GM19238 (cell line): ENCODE measurements around the gene ADCY5.

Source experiments
- DNase-seq: peaks from one replicate; pipeline ENCODE4 v3.0.0; 2011; ENCODE audit warnings: low spot score; ENCODE audit not compliant: insufficient read length

ADCY5 gene

DNA sequence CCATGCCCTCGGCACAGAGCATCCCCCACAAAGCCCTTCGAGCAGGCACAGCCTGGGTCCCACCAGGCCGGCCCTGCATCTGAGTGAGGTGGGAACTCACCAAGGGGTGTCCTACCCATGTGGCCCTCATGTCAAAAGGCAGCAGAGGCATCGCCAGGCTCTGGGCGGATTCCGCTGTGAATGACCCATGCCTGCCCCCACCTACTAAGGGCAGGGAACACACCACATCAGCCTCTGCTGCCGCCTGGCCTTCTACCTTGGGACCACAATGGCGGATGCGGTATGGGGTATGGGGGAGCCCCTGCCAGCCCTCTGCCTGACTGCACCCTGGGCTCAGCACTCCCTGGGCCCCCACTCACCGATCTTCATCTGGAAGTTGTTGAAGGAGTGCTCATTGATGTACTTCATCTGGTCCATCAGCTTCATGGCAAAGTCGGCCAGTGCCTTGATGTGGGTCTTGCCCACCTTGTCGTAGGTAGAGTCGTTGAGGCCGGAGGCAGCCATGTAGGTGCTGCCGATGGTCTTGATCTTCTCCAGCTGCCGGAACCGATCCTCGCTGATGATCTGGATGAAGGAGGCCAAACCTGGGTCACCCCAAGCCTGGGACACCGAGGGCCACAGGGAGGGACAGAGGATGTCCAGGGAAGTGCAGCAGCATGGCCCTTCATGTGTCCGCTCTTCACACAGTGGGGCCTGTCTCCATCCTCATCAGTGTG lies 159.3 kb downstream of the ADCY5 start:
- no peak for DNase-seq

DNA sequence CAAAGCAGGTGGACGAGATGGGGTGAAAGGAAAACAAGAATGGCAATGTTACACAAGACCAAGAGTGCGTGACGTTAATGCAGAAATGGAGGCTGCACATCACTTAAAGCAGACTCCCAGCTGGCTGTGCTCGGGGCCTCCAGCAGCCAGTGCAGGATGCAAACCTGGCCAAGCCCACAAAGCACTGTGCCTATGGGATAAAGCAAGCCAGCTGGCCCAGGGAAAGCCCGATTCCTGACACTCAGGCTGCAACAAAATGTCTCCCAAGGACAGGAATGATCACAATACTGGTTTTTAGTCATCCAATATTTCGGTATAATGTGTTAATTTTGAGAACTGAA lies 161.0 kb downstream of the ADCY5 start:
- no peak for DNase-seq

DNA sequence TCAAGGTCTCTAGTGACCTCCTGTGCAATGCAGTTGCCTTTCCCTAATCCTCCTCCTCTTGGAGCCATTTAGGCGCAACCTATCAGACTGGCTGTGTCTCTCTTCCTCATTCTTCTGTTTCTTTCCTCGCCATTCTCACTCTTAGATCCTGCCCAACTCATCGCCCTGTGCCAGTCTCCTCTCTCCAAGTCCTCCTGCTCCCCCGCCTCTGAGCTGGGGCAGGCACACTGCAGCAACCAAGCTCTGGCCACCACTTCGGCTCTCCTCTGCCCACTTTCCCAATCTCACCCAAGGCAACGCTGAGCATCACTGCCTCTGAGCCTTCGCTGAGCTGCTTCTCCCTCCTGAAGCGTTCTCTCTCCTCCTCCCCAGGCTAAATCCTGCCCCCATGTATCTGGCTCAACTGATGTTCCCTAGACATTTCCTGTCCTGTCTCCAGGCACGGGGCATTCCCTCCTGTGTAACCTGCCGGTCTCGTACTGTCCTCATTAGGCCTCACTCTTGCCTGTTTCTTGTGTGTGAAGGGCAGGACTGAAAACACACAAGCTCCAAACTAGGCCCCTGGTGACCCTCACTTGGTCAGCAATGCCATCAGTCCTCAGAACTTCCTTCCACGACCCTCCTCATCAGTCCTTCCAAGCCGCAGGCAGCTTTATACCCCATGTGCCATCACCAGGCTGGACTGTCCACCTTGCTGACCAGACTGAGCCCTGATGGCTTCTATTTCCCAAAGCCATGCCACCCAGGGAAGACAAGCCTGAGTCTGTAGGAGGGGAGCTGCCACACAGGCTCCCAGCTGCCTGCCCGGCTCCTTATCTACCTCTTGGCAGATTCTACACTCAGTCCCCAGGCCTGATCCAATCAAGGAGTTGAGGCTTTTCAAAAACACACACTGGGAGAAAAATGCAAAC lies 161.6 kb downstream of the ADCY5 start:
- DNase-seq = no peak

- DNase-seq = peak; percentile 70
Observed at GRCh38 chr3:123286308-123287023, 162.4 kb downstream of the ADCY5 start.

DNA sequence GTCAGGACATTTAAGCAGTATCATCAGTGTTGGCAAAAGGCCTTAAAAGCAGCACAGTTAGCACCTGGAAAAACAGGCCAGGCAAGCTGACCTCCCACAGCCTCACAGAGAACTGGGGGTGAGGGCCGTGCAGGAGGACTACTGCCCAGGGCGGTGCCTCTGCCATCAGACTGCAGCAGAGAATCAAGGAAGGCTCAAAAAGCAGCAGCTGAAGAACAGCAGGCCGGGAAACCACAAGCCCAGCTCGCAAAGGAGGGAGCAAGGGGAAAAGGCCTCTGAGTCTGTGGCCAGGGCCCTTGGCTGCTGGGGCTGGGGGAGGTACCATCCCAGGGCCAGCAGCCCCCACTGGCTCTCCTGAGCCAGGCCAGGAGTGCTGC lies 163.0 kb downstream of the ADCY5 start:
- no peak for DNase-seq

DNA sequence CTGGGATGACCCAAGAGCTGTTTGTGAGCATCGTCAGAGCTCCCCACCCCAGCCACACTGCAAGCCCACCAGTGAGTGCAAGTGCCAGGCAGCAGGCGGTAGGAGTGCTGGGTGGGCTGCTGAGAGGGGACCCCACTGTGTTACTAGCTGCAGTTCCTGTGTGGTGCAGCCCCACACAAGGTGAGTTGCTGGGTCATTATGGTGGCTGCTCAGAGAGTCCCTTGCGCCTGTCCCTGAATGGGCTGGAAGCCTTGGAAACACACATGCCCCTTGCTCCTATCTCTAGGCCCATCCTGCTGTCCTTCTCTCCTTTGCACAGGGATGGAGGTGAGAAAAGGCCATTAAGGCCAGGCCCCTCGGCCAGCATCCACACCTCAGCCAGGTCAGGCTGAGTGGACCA lies 163.4 kb downstream of the ADCY5 start:
- DNase-seq = no peak

GRCh38 chr3:123285066-123285465 lies 163.8 kb downstream of the ADCY5 start:
- DNase-seq = no peak

DNA sequence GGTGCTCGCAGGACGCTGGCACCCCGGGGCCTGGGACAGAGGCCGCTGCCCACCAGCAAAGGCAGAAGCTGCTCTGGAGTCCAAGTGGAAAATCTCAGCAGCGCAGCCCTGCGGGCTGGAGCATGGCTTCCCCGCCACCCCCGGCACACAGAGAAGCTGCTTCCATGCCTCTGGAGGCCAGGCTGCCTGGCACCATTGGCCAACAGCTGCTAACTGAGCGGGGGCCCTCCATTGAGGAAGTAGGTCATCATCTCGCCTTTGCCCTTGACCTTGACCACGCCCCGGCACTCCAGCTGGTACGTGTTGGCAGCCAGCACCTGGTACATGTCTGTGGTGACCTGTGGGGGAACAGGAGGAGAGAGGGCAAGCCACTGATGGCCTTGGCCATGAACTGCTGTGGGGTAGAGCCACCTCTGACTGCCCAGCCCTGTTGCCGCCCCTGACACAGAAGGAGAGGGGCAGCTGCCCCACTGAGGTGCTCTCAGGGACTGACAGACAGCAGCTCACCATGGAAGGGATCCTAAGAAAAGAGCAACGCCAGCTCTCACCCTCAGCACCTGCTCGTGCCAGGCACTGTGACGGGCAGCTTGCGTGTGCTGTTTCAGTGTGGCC lies 164.4 kb downstream of the ADCY5 start:
- no peak for DNase-seq

- DNase-seq = no peak
Observed at GRCh38 chr3:123283657-123284398, 165.1 kb downstream of the ADCY5 start.

DNA sequence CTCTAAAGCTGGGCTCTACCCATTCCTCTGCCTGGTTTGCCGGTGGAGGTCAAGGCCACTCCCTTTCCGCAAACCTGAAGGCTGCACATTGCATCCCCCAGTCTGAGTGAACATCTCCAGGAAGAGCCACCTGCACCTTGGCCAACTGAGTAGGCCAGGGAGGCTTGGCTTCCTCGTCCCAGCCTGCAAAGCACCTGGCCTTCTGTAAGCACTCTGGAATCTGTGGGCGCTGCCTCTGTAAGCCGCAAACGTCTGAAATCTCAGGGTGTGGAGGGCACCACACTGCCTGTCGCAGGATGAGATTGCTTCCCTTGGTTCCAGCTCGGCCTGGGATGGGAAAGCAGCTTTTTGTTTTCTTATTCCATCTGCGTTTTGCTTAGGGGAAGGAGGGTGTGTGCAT lies 165.8 kb downstream of the ADCY5 start:
- no peak for DNase-seq

GRCh38 chr3:123282461-123282860 lies 166.4 kb downstream of the ADCY5 start:
- no peak for DNase-seq

DNA sequence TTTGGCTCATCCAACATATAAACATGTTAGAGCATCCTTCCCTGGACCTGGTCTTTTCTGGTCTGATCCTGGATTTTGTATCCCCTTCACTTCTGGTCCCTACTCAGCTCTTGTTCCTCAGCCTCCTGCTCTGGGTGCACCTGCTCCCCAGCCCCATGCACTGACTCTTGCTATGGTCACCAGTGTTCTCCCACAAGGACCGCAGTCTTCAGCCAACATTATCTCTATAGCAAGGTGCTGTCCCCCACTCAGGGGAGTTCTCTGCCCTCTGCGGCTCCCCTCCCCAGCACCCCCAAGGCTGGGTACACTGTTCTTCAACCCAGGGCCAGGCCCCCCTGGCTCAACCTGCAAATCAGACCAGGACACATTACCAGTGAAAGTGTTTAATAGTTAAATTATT lies 167.0 kb downstream of the ADCY5 start:
- no peak for DNase-seq

GRCh38 chr3:123281406-123281805 lies 167.5 kb downstream of the ADCY5 start:
- DNase-seq = no peak

GRCh38 chr3:123279121-123279520 lies 169.8 kb downstream of the ADCY5 start:
- no peak for DNase-seq

DNA sequence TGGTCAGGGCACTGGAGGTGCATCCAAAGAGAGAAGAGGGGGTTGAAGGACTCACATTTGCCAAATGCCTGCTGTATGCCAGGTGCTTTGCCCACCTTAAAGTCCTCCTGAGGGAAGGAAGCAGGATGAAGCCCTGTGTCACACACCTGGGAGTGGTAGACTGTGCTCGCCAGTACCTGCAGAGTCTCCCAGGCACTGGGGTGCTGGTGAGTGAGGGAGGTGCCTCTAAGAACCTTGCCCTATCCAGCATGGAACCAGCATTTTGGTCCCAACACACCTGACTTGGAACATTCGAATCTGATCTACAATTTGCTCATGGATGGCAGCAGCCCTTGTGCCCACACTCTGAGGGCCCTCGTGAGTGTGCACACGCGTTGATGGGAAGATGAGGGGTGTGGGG lies 170.4 kb downstream of the ADCY5 start:
- no peak for DNase-seq

DNA sequence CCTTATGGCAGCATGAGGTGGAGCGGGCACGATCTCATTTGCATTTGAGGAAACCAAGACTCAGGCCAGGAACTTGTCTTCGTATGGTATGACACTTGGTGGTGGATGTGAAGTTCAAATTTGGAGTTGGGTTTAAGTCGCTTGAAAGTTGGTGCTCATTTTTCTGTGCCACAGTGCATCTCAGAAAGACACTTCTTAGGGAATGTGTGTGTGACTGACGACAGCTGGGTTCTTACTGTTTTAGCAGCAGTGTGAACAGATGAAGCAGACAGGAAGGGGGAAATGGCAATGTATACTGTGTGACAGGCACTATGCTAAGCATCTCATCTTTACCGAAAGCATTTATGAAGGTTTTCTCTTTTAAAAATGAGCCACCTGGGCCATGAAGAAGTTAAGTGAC lies 171.8 kb downstream of the ADCY5 start:
- DNase-seq = no peak

- DNase-seq = no peak
Observed at GRCh38 chr3:123276346-123277006, 172.4 kb downstream of the ADCY5 start.

DNA sequence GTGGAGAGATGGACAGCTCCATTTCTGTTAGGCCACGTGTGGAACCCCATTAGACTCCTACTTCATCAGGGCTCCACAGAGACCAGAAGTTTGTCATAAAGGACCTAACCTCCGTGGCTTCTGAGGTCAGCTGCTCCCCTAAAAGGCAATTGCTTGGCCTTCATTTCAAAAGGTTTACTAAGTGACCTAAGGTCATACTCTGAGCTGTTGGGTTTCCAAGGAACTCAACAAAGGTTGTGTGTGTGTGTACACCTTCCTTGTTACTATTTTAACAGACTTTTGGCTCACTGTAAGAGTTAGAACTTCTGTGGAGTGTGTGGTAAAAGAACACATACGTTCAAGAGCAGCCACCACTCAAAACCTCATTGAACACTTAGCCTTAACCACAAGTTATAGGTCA lies 173.2 kb downstream of the ADCY5 start:
- no peak for DNase-seq

DNA sequence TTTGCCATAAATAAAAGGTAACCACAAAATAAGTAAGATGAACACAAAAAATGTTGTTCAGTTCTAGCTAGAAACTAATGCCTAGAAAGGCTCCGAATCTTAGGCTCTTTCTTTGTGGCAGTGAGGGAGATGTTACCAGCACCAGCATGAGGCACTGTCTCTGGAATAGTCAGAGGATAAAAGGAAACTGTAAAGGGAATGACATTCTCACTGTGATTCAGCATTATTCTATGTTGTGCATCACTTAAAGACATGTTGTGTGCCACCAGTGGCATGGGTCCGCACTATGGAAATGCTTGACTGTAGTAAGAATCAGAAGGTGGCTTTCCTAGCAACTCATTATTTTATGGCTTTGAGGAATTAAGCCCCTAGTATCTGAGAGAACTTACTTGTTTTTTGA lies 176.3 kb downstream of the ADCY5 start:
- no peak for DNase-seq

- DNase-seq = no peak
Observed at GRCh38 chr3:123271466-123272159, 177.3 kb downstream of the ADCY5 start.
